Astrocyte (in vitro differentiated cells and primary cell): ENCODE measurements around the gene MEST. TPM values are rescaled to one million over a fixed set of nuclear protein-coding genes. Genes with fewer than 3 reads are reported as not detected.

Experiments
- DNase-seq: peaks from one replicate; pipeline ENCODE4 v3.0.0-alpha.2; 2010; ENCODE audit warnings: low read depth
- FAIRE-seq: peaks from 2 replicates; lab custom pipeline; 2011; peaks lifted over from hg19 to GRCh38; lab: Jason Lieb, UNC
- H2AFZ ChIP-seq: 2 replicates; pipeline ENCODE4 v1.6.0; 2012; ENCODE audit warnings: low read depth, low read length, inconsistent platforms
- H3K27ac ChIP-seq: 2 replicates; pipeline ENCODE4 v1.5.1; 2011; ENCODE audit warnings: low read depth, low read length, inconsistent platforms
- H3K27me3 ChIP-seq: 2 replicates; pipeline ENCODE4 v1.6.0; 2011; ENCODE audit warnings: low read length, inconsistent platforms; ENCODE audit not compliant: insufficient read depth
- H3K36me3 ChIP-seq: 2 replicates; pipeline ENCODE4 v1.5.1; 2011; ENCODE audit warnings: low read length, inconsistent platforms; ENCODE audit not compliant: insufficient read depth
- H3K4me1 ChIP-seq: 2 replicates; pipeline ENCODE4 v1.5.1; 2011; ENCODE audit warnings: low read length, inconsistent platforms; ENCODE audit not compliant: insufficient read depth
- H3K4me2 ChIP-seq: 2 replicates; pipeline ENCODE4 v1.6.0; 2012; ENCODE audit warnings: low read length, inconsistent platforms
- H3K4me3 ChIP-seq: 2 replicates; pipeline ENCODE4 v1.5.1; 2011; ENCODE audit warnings: low read depth, mild to moderate bottlenecking, low read length, inconsistent platforms; ENCODE audit not compliant: insufficient read depth
- H3K79me2 ChIP-seq: 2 replicates; pipeline ENCODE4 v1.6.0; 2012; ENCODE audit warnings: mild to moderate bottlenecking, low read length, inconsistent platforms; ENCODE audit not compliant: insufficient read depth
- H3K9ac ChIP-seq: 2 replicates; pipeline ENCODE4 v1.6.0; 2012; ENCODE audit warnings: mild to moderate bottlenecking, low read length, inconsistent platforms
- H3K9me3 ChIP-seq: 2 replicates; pipeline ENCODE4 v1.5.1; 2012; ENCODE audit warnings: low read depth, mild to moderate bottlenecking, low read length, inconsistent platforms; ENCODE audit not compliant: insufficient read depth
- H4K20me1 ChIP-seq: 2 replicates; pipeline ENCODE4 v1.6.0; 2012; ENCODE audit warnings: low read length, inconsistent platforms; ENCODE audit not compliant: insufficient read depth
- H3K27ac Mint-ChIP-seq: one replicate; pipeline ENCODE4 v1.8.0; 2021; ENCODE audit warnings: mild to moderate bottlenecking, mixed read lengths; ENCODE audit not compliant: unreplicated experiment
- H3K27me3 Mint-ChIP-seq: one replicate; pipeline ENCODE4 v1.8.0; 2021; ENCODE audit warnings: low read depth, mixed read lengths; ENCODE audit not compliant: unreplicated experiment
- H3K36me3 Mint-ChIP-seq: one replicate; pipeline ENCODE4 v1.8.0; 2021; ENCODE audit warnings: low read depth, mixed read lengths; ENCODE audit not compliant: unreplicated experiment
- H3K4me1 Mint-ChIP-seq: one replicate; pipeline ENCODE4 v1.8.0; 2021; ENCODE audit warnings: low read depth, mixed read lengths; ENCODE audit not compliant: unreplicated experiment
- H3K4me3 Mint-ChIP-seq: one replicate; pipeline ENCODE4 v1.8.0; 2021; ENCODE audit warnings: mild to moderate bottlenecking, moderate library complexity, mixed read lengths; ENCODE audit not compliant: unreplicated experiment
- H3K9me3 Mint-ChIP-seq: one replicate; pipeline ENCODE4 v1.8.0; 2021; ENCODE audit warnings: mild to moderate bottlenecking, mixed read lengths; ENCODE audit not compliant: unreplicated experiment
- CTCF ChIP-seq: IDR thresholded peaks from 2 replicates; pipeline ENCODE4 v1.5.1; 2011; ENCODE audit warnings: low read depth, mild to moderate bottlenecking, inconsistent platforms, low read length, moderate library complexity; ENCODE audit not compliant: insufficient read depth
- EZH2 ChIP-seq: IDR thresholded peaks from 2 replicates; pipeline ENCODE4 v1.6.1; 2012; ENCODE audit warnings: mild to moderate bottlenecking, low read length, inconsistent platforms; ENCODE audit not compliant: insufficient read depth
- total RNA-seq: library from RNA; stranded (reverse); gene quantifications from 2 replicates; pipeline ENCODE4 v1.2.1, GENCODE V29; 2021

The MEST gene
- total RNA-seq, 1 donor from 2014 or later, result 214 TPM

GRCh38 chr7:130461272-130461671 is 30.6 kb upstream of the MEST start:
- no peaks in the 10 kb centered on the region for H3K79me2 ChIP-seq
- H3K4me3 ChIP-seq, result no peak overlapping the region
- no peak overlapping the region for H3K4me3 Mint-ChIP-seq
- no peak for DNase-seq
- no peak overlapping the region for H3K4me2 ChIP-seq
- H3K36me3 ChIP-seq, result no peaks in the 10 kb centered on the region
- no peaks in the 10 kb centered on the region for H3K4me1 Mint-ChIP-seq
- H4K20me1 ChIP-seq, result no peaks in the 10 kb centered on the region
- no peaks in the 10 kb centered on the region for H3K9me3 ChIP-seq
- H3K9me3 Mint-ChIP-seq, result peaks cover 13% of the 10 kb centered on the region
- H3K9ac ChIP-seq, result no peak overlapping the region
- H3K27me3 ChIP-seq, result no peaks in the 10 kb centered on the region
- no peak overlapping the region for H3K27ac Mint-ChIP-seq
- no peak for FAIRE-seq
- H3K27ac ChIP-seq, result no peak overlapping the region
- TF ChIP-seq CTCF, result no peak
- no peak for TF ChIP-seq EZH2
- H3K27me3 Mint-ChIP-seq, result no peaks in the 10 kb centered on the region
- H3K4me1 ChIP-seq, result no peaks in the 10 kb centered on the region
- H2AFZ ChIP-seq, result no peak overlapping the region
- H3K36me3 Mint-ChIP-seq, result no peaks in the 10 kb centered on the region

GRCh38 chr7:130463553-130464434 is 28.1 kb upstream of the MEST start:
- Histone ChIP-seq H3K27me3 (no peaks in the 10 kb centered on the region), H3K4me2 (no peak overlapping the region), H3K9ac (no peak overlapping the region), H3K79me2 (no peaks in the 10 kb centered on the region), H2AFZ (no peak overlapping the region), H3K36me3 (no peaks in the 10 kb centered on the region), H4K20me1 (no peaks in the 10 kb centered on the region), H3K9me3 (no peaks in the 10 kb centered on the region), H3K4me1 (no peaks in the 10 kb centered on the region), H3K27ac (no peak overlapping the region), H3K4me3 (no peak overlapping the region)
- FAIRE-seq (peak; percentile 17), DNase-seq (no peak)
- no peak overlapping the region for H3K4me3 Mint-ChIP-seq
- H3K27ac Mint-ChIP-seq, result no peak overlapping the region
- H3K4me1 Mint-ChIP-seq, result no peaks in the 10 kb centered on the region
- peaks cover 10% of the 10 kb centered on the region for H3K9me3 Mint-ChIP-seq
- H3K36me3 Mint-ChIP-seq, result no peaks in the 10 kb centered on the region
- TF ChIP-seq CTCF (no peak), EZH2 (no peak)
- peaks cover 2% of the 10 kb centered on the region for H3K27me3 Mint-ChIP-seq

- TF ChIP-seq CTCF (no peak), EZH2 (no peak)
- H2AFZ ChIP-seq, result no peak overlapping the region
- no peaks in the 10 kb centered on the region for H3K79me2 ChIP-seq
- Mint-ChIP-seq H3K4me3 (no peak overlapping the region), H3K27ac (no peak overlapping the region), H3K4me1 (no peaks in the 10 kb centered on the region), H3K36me3 (no peaks in the 10 kb centered on the region), H3K9me3 (no peaks in the 10 kb centered on the region), H3K27me3 (peaks cover 2% of the 10 kb centered on the region)
- no peaks in the 10 kb centered on the region for H3K36me3 ChIP-seq
- no peak overlapping the region for H3K27ac ChIP-seq
- H3K9ac ChIP-seq, result no peak overlapping the region
- no peak for FAIRE-seq
- no peaks in the 10 kb centered on the region for H3K4me1 ChIP-seq
- no peak for DNase-seq
- H4K20me1 ChIP-seq, result no peaks in the 10 kb centered on the region
- H3K4me2 ChIP-seq, result no peak overlapping the region
- no peaks in the 10 kb centered on the region for H3K27me3 ChIP-seq
- no peaks in the 10 kb centered on the region for H3K9me3 ChIP-seq
- no peak overlapping the region for H3K4me3 ChIP-seq
Measured at GRCh38 chr7:130468612-130469011, 23.3 kb upstream of the MEST start.
